Measurements from ENCODE around the gene GYS1. TPM values are rescaled to one million over a fixed set of nuclear protein-coding genes. Genes with fewer than 3 reads are reported as not detected.

The GYS1 gene
- total and polyA plus RNA-seq, 2 of the 8 experiments (the other 6 are each of a cell fraction or from before 2014, with no cell fraction given), result 30.0 to 38.7 TPM

DNA sequence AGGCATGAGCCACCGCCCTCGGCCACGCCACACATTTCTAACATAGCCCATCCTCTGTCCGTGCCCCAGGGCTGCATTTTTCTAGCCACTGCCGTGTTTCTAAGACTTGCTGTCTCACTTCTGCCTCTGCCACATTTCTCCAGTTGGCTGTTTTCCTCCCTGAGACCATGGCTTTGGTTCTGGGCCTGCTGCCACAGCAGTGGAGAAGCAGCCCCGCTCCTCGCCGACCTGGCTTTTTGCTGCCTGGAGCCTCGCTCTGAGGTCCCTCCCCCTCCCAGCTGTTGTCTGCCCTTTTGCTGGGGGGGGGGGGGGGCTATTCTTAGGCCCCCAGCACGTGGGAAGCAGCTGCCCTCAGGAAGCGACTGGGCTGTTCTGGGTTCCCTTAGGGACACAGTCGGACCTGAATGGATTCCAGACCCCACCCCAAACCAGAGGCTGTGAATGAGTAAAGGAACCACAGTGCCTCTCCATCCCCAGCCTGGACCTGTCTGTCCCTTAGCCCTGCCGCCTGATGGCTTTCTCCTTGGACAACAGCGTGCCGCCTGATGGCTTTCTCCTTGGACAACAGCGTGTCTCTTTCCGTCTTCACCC lies 3.3 kb downstream of the GYS1 start:
- Histone ChIP-seq H3K56ac (replicated peaks; ENCODE audit: insufficient read length, low read depth, low read length) (no peak overlapping the region), H3K36me3 (ENCODE audit: control insufficient read depth in 2 of 4, insufficient read depth in 4 of 4, low read length in 3 of 4) (peaks cover 3 to 21% (median 9%) of the 10 kb centered on the region in 4 experiments; a peak in 5 of 8 replicates), H2BK12ac (ENCODE audit: low read depth, low read length) (no peak overlapping the region), H3K4me1 (replicated peaks in 1 of 4; ENCODE audit: control insufficient read depth in 3 of 4, insufficient read depth in 4 of 4, low read length in 3 of 4) (peaks cover 0 to 3% (median 0%) of the 10 kb centered on the region in 4 experiments; a peak in 2 of 7 replicates), H3K23me2 (ENCODE audit: low read depth, low read length) (peaks cover 8% of the 10 kb centered on the region; the same call in 1 of the 2 replicates), H3K4me3 (ENCODE audit: extremely low read depth in 1 of 4, insufficient read depth in 2 of 4, low read depth in 3 of 4, low read length in 4 of 4) (no peak overlapping the region), H3K79me2 (ENCODE audit: control insufficient read depth in 1 of 2, insufficient read depth in 2 of 2, low read length in 2 of 2) (peaks cover 5 to 15% of the 10 kb centered on the region in 2 experiments; a peak in 3 of 4 replicates), H3K27me3 (replicated peaks in 1 of 4; ENCODE audit: control insufficient read depth in 3 of 4, extremely low read depth in 1 of 4, insufficient read depth in 3 of 4, low read length in 3 of 4) (no peaks in the 10 kb centered on the region), H3K4me2 (ENCODE audit: insufficient read depth in 1 of 2, low read depth in 2 of 2, low read length in 2 of 2) (no peak overlapping the region; a peak in 1 of 4 replicates), H2AK5ac (ENCODE audit: low read depth, low read length) (no peak overlapping the region), H4K8ac (ENCODE audit: extremely low read depth, insufficient read depth, low read length) (no peak overlapping the region; the same call in 1 of the 2 replicates), H3K14ac (ENCODE audit: insufficient read length) (no peak overlapping the region), H3K9me3 (ENCODE audit: insufficient read depth in 2 of 2, low read depth in 1 of 2, low read length in 1 of 2) (no peaks in the 10 kb centered on the region), H3K4ac (replicated peaks; ENCODE audit: insufficient read length, low read depth, low read length) (no peak overlapping the region), H3K79me1 (ENCODE audit: low read depth, low read length) (peaks cover 8% of the 10 kb centered on the region), H2BK120ac (replicated peaks; ENCODE audit: low read depth, low read length) (no peak overlapping the region), H3K23ac (ENCODE audit: insufficient read length) (no peak overlapping the region), H4K20me1 (replicated peaks in 1 of 2; ENCODE audit: control insufficient read depth in 1 of 2, insufficient read depth in 2 of 2, low read length in 2 of 2) (peaks cover 0 to 10% of the 10 kb centered on the region in 2 experiments), H4K91ac (replicated peaks; ENCODE audit: insufficient read length, low read length) (no peak overlapping the region), H4K5ac (ENCODE audit: insufficient read length, low read depth, low read length) (no peak overlapping the region), H3K27ac (ENCODE audit: low read depth, low read length) (no peak overlapping the region), H3K9ac (replicated peaks in 1 of 4; ENCODE audit: extremely low read depth in 1 of 4, low read depth in 3 of 4, low read length in 3 of 4) (no peak overlapping the region), H2AFZ (ENCODE audit: low read length) (no peak overlapping the region), H3K18ac (ENCODE audit: extremely low read depth, low read length) (no peak overlapping the region), H2BK5ac (ENCODE audit: low read depth, low read length) (no peak overlapping the region), H2BK15ac (ENCODE audit: low read length) (no peak overlapping the region), H2BK20ac (ENCODE audit: low read length) (no peak overlapping the region)
- no peak for DNase-seq (ENCODE audit: low read depth in 1 of 2, low spot score in 2 of 2)
- WGBS, 2 experiments (ENCODE audit: extremely low coverage in 1 of 2, insufficient coverage in 1 of 2, insufficient read length in 1 of 2, insufficient replicate concordance in 2 of 2, low coverage in 1 of 2, low lambda C conversion rate in 2 of 2, missing lambda C conversion rate in 1 of 2), result 92% methylated on average over 14 of the region's 17 CpGs; no CpG with 5 or more reads in 1 of the 2 experiments
- FAIRE-seq, result no peak
- ChIA-PET POLR2A (ENCODE audit: partially characterized antibody) (interaction anchor here (0.6 kb wide), 1 partner anchor 26 kb away, joined by 3 read pairs; no protein-coding TSS in a partner anchor), CTCF (ENCODE audit: partially characterized antibody) (interaction anchor here (1.1 to 2.9 kb wide), 4 partner anchors 8 to 19 kb away, joined by 3 to 13 read pairs (median 3); no protein-coding TSS in a partner anchor)
- TF ChIP-seq CBX5 (IDR thresholded peaks at IDR 0.05; ENCODE audit: low read depth, low read length), result no peak
- no peak for TF ChIP-seq BACH1 (IDR thresholded peaks at IDR 0.05; ENCODE audit: low read length)
- TF ChIP-seq TAF1 (IDR thresholded peaks at IDR 0.05; ENCODE audit: low read depth, low read length), result no peak
- no peak for TF ChIP-seq YY1 (IDR thresholded peaks at IDR 0.05; ENCODE audit: low read depth, low read length)
- no peak for TF ChIP-seq GABPA (IDR thresholded peaks at IDR 0.05; ENCODE audit: borderline replicate concordance, insufficient read depth, low read length)
- TF ChIP-seq PHF8 (conservative IDR thresholded peaks at IDR 0.05; ENCODE audit: low read depth, low read length), result no peak

Measured in H1 (cell line).